VCaP (cell line): ENCODE results near the gene S100PBP.

Experiments used
- H3K27ac ChIP-seq: fragments of 450-650 bp; 2 replicates; pipeline ENCODE4 v1.5.1; 2017
- TF ChIP-seq, protein P1 (sequence below): fragments of 450-650 bp; conservative IDR thresholded peaks from 2 replicates; pipeline ENCODE4 v1.5.1; 2017; ENCODE audit warnings: mild to moderate bottlenecking, moderate library complexity

S100PBP gene

GRCh38 chr1:32817159-32817814, at the start of gene S100PBP, which contains the start of gene YARS1:
Gene S100PBP, plus strand, starts transcription at chr1:32817653. Its CDS starts 8,447 bp downstream, at chr1:32826100.
Gene YARS1, minus strand, starts transcription at chr1:32817358. Its CDS starts 114 bp downstream, at chr1:32817244.
- TF ChIP-seq, protein P1, sequence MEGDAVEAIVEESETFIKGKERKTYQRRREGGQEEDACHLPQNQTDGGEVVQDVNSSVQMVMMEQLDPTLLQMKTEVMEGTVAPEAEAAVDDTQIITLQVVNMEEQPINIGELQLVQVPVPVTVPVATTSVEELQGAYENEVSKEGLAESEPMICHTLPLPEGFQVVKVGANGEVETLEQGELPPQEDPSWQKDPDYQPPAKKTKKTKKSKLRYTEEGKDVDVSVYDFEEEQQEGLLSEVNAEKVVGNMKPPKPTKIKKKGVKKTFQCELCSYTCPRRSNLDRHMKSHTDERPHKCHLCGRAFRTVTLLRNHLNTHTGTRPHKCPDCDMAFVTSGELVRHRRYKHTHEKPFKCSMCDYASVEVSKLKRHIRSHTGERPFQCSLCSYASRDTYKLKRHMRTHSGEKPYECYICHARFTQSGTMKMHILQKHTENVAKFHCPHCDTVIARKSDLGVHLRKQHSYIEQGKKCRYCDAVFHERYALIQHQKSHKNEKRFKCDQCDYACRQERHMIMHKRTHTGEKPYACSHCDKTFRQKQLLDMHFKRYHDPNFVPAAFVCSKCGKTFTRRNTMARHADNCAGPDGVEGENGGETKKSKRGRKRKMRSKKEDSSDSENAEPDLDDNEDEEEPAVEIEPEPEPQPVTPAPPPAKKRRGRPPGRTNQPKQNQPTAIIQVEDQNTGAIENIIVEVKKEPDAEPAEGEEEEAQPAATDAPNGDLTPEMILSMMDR, result no peak
- H3K27ac ChIP-seq, result peak within 1 kb of the TSS; percentile 97

DNA sequence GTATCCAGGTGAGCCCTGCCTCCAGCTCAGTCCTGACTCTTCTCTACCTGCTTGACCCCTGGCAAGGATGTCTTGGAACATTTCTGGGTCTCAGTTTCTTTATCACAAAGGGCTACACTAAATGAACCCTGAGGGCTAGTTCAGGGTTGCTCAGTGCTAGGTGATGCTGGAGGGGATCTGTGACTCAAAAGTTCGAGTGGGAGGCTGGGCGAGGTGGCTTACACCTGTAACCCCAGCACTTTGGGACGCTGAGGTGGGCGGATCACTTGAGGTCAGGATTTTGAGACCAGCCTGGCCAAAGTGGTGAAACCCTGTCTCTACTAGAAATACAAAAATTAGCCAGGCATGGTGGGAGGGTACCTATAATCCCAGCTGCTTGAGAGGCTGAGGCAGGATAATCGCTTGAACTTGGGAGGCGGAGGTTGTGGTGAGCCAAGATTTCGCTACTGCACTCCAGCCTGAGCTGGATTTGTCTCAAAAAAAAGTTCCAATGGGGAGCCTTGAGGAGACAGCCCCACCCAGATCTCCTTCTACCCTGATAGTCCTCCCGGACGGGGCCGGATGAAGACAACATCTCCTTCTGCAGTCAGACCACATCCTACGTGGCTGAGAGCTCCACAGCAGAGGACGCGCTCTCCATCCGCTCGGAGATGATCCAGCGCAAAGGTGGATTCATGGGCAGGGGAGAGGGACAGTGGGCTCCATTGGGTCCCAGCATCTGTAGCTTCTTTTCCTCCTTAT, 49.2 kb upstream of the S100PBP start:
- peak overlapping the region; percentile 82 for H3K27ac ChIP-seq
- TF ChIP-seq, protein P1, result no peak

GRCh38 chr1:32769524-32770220, 47.8 kb upstream of the S100PBP start:
- H3K27ac ChIP-seq, result no peak overlapping the region
- TF ChIP-seq, protein P1, result no peak

GRCh38 chr1:32770221-32770731, 47.2 kb upstream of the S100PBP start:
- TF ChIP-seq, protein P1, result no peak
- no peak overlapping the region for H3K27ac ChIP-seq

GRCh38 chr1:32770741-32771548, 46.5 kb upstream of the S100PBP start:
- TF ChIP-seq, protein P1, result no peak
- no peak overlapping the region for H3K27ac ChIP-seq

GRCh38 chr1:32771561-32772280, 45.7 kb upstream of the S100PBP start:
- no peak overlapping the region for H3K27ac ChIP-seq
- TF ChIP-seq, protein P1, result no peak
